ENCODE measurements around the gene TP53I11. TPM values are rescaled to one million over a fixed set of nuclear protein-coding genes. Genes with fewer than 3 reads are reported as not detected.

Gene TP53I11
- total RNA-seq, 1 donor from 2014 or later = 110 TPM

DNA sequence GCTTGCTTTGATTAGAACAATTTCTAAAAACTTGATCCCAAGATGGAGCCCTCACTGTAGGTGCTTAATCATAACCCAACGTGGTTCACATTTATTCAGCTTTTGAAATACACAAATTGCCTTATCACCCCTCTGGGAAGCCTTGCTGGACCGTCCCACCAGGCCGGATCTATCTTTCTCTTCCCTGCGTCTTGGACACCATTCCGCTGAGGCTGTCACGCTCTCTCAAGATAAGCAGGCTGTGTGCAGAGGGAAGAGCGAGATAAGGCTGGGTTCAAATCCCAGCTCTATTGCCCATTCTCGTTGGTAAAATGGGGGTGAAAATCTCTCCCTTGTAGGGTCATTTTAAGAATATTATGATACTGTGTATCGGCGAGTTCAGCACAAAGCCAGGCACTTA is 20.5 kb upstream of the TP53I11 start:
- intact Hi-C loops (cut with DNase I) = no loop called here
- Histone ChIP-seq H3K36me3 (no peaks in the 10 kb centered on the region), H3K27ac (no peak overlapping the region)

DNA sequence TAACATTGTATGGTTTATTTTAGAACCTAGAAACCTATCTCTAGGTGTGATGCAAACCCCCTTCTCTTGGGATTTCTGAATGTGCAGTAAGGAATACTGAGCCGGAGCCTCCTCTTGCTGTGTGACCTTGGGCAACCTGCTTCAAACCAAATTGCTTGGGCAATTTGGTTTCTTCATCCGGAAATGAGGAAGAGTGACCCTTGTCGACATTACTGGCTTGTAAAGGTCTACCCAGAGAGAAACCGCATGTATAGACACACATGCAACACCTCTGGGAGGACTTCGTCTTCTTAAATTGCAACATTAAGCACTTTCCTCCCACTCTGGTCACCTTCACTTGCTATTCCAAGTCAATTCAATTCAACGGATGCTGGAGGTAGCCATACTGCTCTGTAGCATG is 19.6 kb upstream of the TP53I11 start:
- H3K4me3 ChIP-seq = no peak overlapping the region
- peak; percentile 37 for ATAC-seq
- TF ChIP-seq, protein P1, sequence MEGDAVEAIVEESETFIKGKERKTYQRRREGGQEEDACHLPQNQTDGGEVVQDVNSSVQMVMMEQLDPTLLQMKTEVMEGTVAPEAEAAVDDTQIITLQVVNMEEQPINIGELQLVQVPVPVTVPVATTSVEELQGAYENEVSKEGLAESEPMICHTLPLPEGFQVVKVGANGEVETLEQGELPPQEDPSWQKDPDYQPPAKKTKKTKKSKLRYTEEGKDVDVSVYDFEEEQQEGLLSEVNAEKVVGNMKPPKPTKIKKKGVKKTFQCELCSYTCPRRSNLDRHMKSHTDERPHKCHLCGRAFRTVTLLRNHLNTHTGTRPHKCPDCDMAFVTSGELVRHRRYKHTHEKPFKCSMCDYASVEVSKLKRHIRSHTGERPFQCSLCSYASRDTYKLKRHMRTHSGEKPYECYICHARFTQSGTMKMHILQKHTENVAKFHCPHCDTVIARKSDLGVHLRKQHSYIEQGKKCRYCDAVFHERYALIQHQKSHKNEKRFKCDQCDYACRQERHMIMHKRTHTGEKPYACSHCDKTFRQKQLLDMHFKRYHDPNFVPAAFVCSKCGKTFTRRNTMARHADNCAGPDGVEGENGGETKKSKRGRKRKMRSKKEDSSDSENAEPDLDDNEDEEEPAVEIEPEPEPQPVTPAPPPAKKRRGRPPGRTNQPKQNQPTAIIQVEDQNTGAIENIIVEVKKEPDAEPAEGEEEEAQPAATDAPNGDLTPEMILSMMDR (IDR thresholded peaks at IDR 0.05) = no peak
- H3K27me3 ChIP-seq = no peaks in the 10 kb centered on the region
- H3K9me3 ChIP-seq = no peaks in the 10 kb centered on the region
- no peak overlapping the region for H3K27ac ChIP-seq
- H3K36me3 ChIP-seq = no peaks in the 10 kb centered on the region
- no peaks in the 10 kb centered on the region for H3K4me1 ChIP-seq
- intact Hi-C loops (cut with DNase I) = no loop called here
- DNase-seq = no peak

More for the DNA sequence above, 20.5 kb upstream of the TP53I11 start:
- Histone ChIP-seq H3K9me3 (no peaks in the 10 kb centered on the region), H3K4me1 (no peaks in the 10 kb centered on the region), H3K27me3 (no peaks in the 10 kb centered on the region), H3K4me3 (no peak overlapping the region)
- ATAC-seq (no peak), DNase-seq (no peak)
- TF ChIP-seq, protein P1 (IDR thresholded peaks at IDR 0.05) = no peak

DNA sequence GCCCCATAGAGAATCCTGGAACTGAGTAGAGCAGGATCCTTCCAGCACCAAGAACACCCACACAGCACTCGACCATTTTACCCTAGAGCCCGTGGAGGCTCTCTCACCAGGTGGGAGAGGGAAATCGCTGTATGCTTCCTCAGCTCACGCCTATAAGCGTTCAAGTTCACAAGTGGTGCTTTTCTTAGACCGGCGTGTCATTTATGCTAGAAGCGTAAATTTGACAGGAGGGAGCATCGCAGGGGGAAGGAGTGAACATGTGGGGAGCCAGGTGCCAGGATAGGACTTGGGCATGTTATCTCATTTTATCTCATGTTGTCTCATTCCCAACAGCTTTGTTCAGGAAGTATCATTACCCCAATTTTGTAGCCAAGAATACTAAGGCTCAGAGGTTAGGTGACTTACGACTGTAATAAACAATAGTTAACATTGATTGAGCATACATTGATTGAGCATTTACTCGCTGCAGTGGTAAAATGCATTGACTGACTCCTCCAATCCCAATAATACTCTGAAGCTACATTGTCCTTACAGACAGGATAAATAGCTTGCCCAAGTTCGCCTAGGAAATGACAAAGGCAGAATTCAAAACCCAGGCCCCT is 19.1 kb upstream of the TP53I11 start:
- TF ChIP-seq, protein P1 (IDR thresholded peaks at IDR 0.05) = no peak
- Histone ChIP-seq H3K4me3 (no peak overlapping the region), H3K36me3 (no peaks in the 10 kb centered on the region), H3K27me3 (no peaks in the 10 kb centered on the region), H3K4me1 (no peaks in the 10 kb centered on the region), H3K27ac (no peak overlapping the region), H3K9me3 (no peaks in the 10 kb centered on the region)
- no peak for ATAC-seq
- intact Hi-C loops (cut with DNase I) = no loop called here
- DNase-seq = no peak

DNA sequence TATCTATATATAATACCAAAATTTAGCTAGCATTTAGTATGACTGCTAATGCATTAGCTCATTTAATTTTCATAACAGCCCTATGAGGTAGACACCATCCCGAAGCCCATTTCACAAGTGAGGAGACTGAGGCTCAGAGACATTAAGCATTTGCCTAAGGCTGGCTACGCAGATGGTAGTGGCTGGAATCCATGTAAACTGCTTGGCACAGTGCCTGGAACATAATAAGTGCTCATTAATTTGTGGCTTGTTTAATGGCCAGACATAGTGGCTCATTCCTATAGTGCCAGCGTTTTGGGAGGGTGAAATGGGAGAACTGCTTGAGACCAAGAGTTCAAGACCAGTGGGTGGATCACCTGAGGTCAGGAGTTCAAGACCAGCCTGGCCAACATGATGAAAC is 17.8 kb upstream of the TP53I11 start:
- DNase-seq (no peak), ATAC-seq (no peak)
- Histone ChIP-seq H3K27ac (no peak overlapping the region), H3K4me3 (no peak overlapping the region), H3K27me3 (no peaks in the 10 kb centered on the region), H3K36me3 (no peaks in the 10 kb centered on the region), H3K4me1 (no peaks in the 10 kb centered on the region), H3K9me3 (no peaks in the 10 kb centered on the region)
- intact Hi-C loops (cut with DNase I) = no loop called here
- TF ChIP-seq, protein P1 (IDR thresholded peaks at IDR 0.05) = no peak

DNA sequence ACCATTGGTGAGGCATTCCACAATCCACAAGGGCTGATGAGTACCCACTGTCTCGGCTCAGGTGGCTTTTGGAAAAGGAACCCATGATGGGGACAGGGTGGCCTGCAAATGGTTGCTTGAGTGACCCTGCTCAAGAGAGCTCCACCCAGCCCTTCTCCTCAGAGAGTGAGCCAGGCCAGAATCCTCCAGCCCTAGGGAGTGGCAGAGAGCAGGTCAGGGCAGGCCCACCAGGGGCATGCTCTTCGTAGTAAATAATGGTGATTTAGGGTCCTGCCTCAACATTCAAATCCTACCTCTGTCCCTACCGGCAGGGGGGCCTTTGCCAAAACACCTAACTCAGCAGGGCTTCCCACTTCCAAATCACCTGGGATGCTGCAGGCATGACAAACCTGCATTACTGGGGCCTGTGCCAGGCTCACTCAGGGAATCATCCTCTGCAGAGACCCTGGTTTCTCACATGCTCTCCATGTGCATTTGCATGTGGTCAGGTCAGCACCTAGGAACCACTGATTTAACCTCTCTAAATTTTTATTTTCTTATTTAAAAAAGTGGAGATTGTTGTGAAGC is 17.3 kb upstream of the TP53I11 start:
- Histone ChIP-seq H3K27ac (no peak overlapping the region), H3K4me1 (no peaks in the 10 kb centered on the region), H3K27me3 (no peaks in the 10 kb centered on the region), H3K36me3 (no peaks in the 10 kb centered on the region), H3K4me3 (no peak overlapping the region), H3K9me3 (no peaks in the 10 kb centered on the region)
- TF ChIP-seq, protein P1 (IDR thresholded peaks at IDR 0.05) = no peak
- DNase-seq = no peak
- ATAC-seq = no peak
- intact Hi-C loops (cut with DNase I) = no loop called here
